HEK293T (cell line): ENCODE results near the gene SNRNP70.

ENCODE experiments used
- BHLHE40 ChIP-seq: fragments of 450-650 bp; IDR thresholded peaks from 2 replicates; pipeline ENCODE4 v1.6.1; 2016; ENCODE audit warnings: mild to moderate bottlenecking, moderate library complexity, borderline replicate concordance
- CTBP1 ChIP-seq: fragments of 450-650 bp; IDR thresholded peaks from 2 replicates; pipeline ENCODE4 v1.6.1; 2016; ENCODE audit warnings: borderline replicate concordance
- ELF4 ChIP-seq: fragments of 450-650 bp; IDR thresholded peaks from 2 replicates; pipeline ENCODE4 v1.6.1; 2017; ENCODE audit warnings: antibody characterized with exemption
- FOXK2 ChIP-seq: fragments of 450-650 bp; IDR thresholded peaks from 2 replicates; pipeline ENCODE4 v1.6.1; 2016; ENCODE audit warnings: mild to moderate bottlenecking
- FOXM1 ChIP-seq: fragments of 450-650 bp; IDR thresholded peaks from 2 replicates; pipeline ENCODE4 v1.6.1; 2017; ENCODE audit warnings: mild to moderate bottlenecking, borderline replicate concordance
- HDGF ChIP-seq: fragments of 450-650 bp; IDR thresholded peaks from 2 replicates; pipeline ENCODE4 v1.6.1; 2017; ENCODE audit warnings: antibody characterized with exemption, borderline replicate concordance
- L3MBTL2 ChIP-seq: fragments of 450-650 bp; conservative IDR thresholded peaks from 2 replicates; pipeline ENCODE4 v1.6.1; 2016; ENCODE audit warnings: mild to moderate bottlenecking
- NFRKB ChIP-seq: fragments of 450-650 bp; IDR thresholded peaks from 2 replicates; pipeline ENCODE4 v1.6.1; 2016; ENCODE audit warnings: mild to moderate bottlenecking, moderate library complexity
- PKNOX1 ChIP-seq: fragments of 450-650 bp; IDR thresholded peaks from 2 replicates; pipeline ENCODE4 v1.6.1; 2016
- SP1 ChIP-seq: fragments of 450-650 bp; IDR thresholded peaks from 2 replicates; pipeline ENCODE4 v1.6.1; 2017
- SUZ12 ChIP-seq: fragments of 450-650 bp; IDR thresholded peaks from 2 replicates; pipeline ENCODE4 v1.6.1; 2016; ENCODE audit warnings: mild to moderate bottlenecking
- TARDBP ChIP-seq: fragments of 450-650 bp; IDR thresholded peaks from 2 replicates; pipeline ENCODE4 v1.6.1; 2016
- ZNF384 ChIP-seq: fragments of 450-650 bp; IDR thresholded peaks from 2 replicates; pipeline ENCODE4 v1.6.1; 2016

GRCh38 chr19:49148044-49148682 is 62.9 kb downstream of the SNRNP70 start:
- TF ChIP-seq BHLHE40 (no peak), TARDBP (no peak), FOXM1 (no peak), ZNF384 (no peak), ELF4 (no peak), NFRKB (no peak), SUZ12 (no peak), HDGF (no peak), FOXK2 (no peak), CTBP1 (no peak), SP1 (no peak), L3MBTL2 (no peak), PKNOX1 (no peak)
